ENCODE measurements around the gene ASPA. TPM values are rescaled to one million over a fixed set of nuclear protein-coding genes. Genes with fewer than 3 reads are reported as not detected.

ASPA gene
- total RNA-seq, 2 experiments from 2014 or later: not detected

DNA sequence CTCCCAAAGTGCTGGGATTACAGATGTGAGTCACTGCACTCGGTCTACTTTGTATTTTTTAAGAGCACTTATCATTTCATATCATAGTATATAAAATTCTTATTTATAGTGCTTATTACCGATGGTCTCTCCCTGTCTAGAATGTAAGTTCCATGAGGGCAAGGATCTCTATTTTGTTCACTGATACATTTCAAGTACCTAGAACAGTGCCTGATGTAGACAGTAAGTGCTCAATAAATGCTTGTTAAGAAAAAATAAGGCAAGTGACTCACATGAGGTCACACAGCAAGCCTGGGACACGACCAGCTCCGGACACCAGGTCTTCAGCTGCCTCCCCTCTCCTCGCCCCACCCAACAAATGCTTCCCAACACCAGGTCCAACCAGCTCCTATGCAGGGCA lies 58.0 kb downstream of the ASPA start:
- no TSS peak for BruUV-seq (replicated peaks)
- no peak for DNase-seq (ENCODE audit: low spot score)
- H3K36me3 ChIP-seq (ENCODE audit: insufficient read depth, low read length): no peaks in the 10 kb centered on the region
- no peaks in the 10 kb centered on the region for H4K20me1 ChIP-seq (ENCODE audit: insufficient read depth, low read length)
- H3K9me2 ChIP-seq (ENCODE audit: insufficient read depth, low read length): no peaks in the 10 kb centered on the region
- H2AFZ ChIP-seq (ENCODE audit: low read length): no peak overlapping the region
- ChIA-PET POLR2A (no interaction called here), CTCF (ENCODE audit: unreplicated experiment) (no interaction called here)
- H3K4me2 ChIP-seq (ENCODE audit: low read length): no peak overlapping the region
- no peaks in the 10 kb centered on the region for H3K79me2 ChIP-seq (ENCODE audit: insufficient read depth, low read depth, low read length)
- TF ChIP-seq EZH2phosphoT487 (IDR thresholded peaks at IDR 0.05; ENCODE audit: borderline replicate concordance, low read depth, low read length) (no peak), CTCF (conservative IDR thresholded peaks at IDR 0.05; ENCODE audit: low read length) (no peak)
- no peaks in the 10 kb centered on the region for H3K9me3 ChIP-seq (ENCODE audit: low read length)
- intact Hi-C loops (cut with micrococcal nuclease; ENCODE audit: unreplicated experiment): no loop called here
- H3K4me3 ChIP-seq (ENCODE audit: low read depth, low read length, poor library complexity, severe bottlenecking): no peak overlapping the region
- H3K27ac ChIP-seq (ENCODE audit: low read depth, low read length, poor library complexity, severe bottlenecking): no peak overlapping the region
- no peaks in the 10 kb centered on the region for H3K4me1 ChIP-seq (ENCODE audit: insufficient read depth, low read length, poor library complexity, severe bottlenecking)

DNA sequence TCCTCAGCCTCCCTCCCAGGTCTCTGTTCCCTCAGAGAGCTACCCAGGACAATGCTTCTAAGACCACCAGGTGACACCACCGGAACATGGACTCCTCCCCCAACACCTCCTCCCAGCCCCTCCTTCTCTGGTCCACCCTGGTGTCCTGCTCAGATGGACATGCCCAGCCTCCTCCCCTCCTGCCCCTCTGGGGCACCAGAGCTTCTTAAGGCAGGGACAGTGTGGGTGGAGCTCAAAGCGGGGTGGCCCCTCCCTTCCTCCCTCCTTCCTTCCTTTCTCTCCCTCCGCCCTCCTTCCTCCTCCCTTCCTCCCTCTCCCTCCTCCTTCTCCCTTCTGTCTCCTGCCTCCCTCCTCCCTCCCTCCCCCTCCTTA lies 59.1 kb downstream of the ASPA start:
- TF ChIP-seq EZH2phosphoT487 (IDR thresholded peaks at IDR 0.05; ENCODE audit: borderline replicate concordance, low read depth, low read length) (no peak), CTCF (conservative IDR thresholded peaks at IDR 0.05; ENCODE audit: low read length) (no peak)
- H3K9me2 ChIP-seq (ENCODE audit: insufficient read depth, low read length): no peaks in the 10 kb centered on the region
- H3K9me3 ChIP-seq (ENCODE audit: low read length): no peaks in the 10 kb centered on the region
- no TSS peak for BruUV-seq (replicated peaks)
- CTCF ChIA-PET (ENCODE audit: unreplicated experiment): no interaction called here
- no peaks in the 10 kb centered on the region for H3K36me3 ChIP-seq (ENCODE audit: insufficient read depth, low read length)
- POLR2A ChIA-PET: interaction anchor here (0.6 kb wide), 1 partner anchor 36 kb away, joined by 4 read pairs; no protein-coding TSS in a partner anchor
- H3K79me2 ChIP-seq (ENCODE audit: insufficient read depth, low read depth, low read length): no peaks in the 10 kb centered on the region
- H3K27ac ChIP-seq (ENCODE audit: low read depth, low read length, poor library complexity, severe bottlenecking): no peak overlapping the region
- no peaks in the 10 kb centered on the region for H4K20me1 ChIP-seq (ENCODE audit: insufficient read depth, low read length)
- no peak for DNase-seq (ENCODE audit: low spot score)
- no peak overlapping the region for H3K4me3 ChIP-seq (ENCODE audit: low read depth, low read length, poor library complexity, severe bottlenecking)
- H3K4me1 ChIP-seq (ENCODE audit: insufficient read depth, low read length, poor library complexity, severe bottlenecking): no peaks in the 10 kb centered on the region
- intact Hi-C loops (cut with micrococcal nuclease; ENCODE audit: unreplicated experiment): loop anchor here (5.0 kb wide), 1 partner anchor 488 kb away; no protein-coding TSS in a partner anchor
- H3K4me2 ChIP-seq (ENCODE audit: low read length): no peak overlapping the region
- H2AFZ ChIP-seq (ENCODE audit: low read length): no peak overlapping the region

GRCh38 chr17:3535253-3535995 lies 59.6 kb downstream of the ASPA start:
- intact Hi-C loops (cut with micrococcal nuclease; ENCODE audit: unreplicated experiment): loop anchor here (5.0 kb wide), 1 partner anchor 488 kb away; no protein-coding TSS in a partner anchor
- no TSS peak for BruUV-seq (replicated peaks)

More at GRCh38 chr17:3535253-3535995, 59.6 kb downstream of the ASPA start:
- H3K4me3 ChIP-seq (ENCODE audit: low read depth, low read length, poor library complexity, severe bottlenecking): no peak overlapping the region
- CTCF ChIA-PET (ENCODE audit: unreplicated experiment): no interaction called here
- H2AFZ ChIP-seq (ENCODE audit: low read length): 0 out of 2 replicates have a peak overlapping the region, but pooled peaks have one; percentile 14
- no peaks in the 10 kb centered on the region for H3K9me3 ChIP-seq (ENCODE audit: low read length)
- H4K20me1 ChIP-seq (ENCODE audit: insufficient read depth, low read length): no peaks in the 10 kb centered on the region
- H3K9me2 ChIP-seq (ENCODE audit: insufficient read depth, low read length): no peaks in the 10 kb centered on the region
- no peaks in the 10 kb centered on the region for H3K79me2 ChIP-seq (ENCODE audit: insufficient read depth, low read depth, low read length)
- no peak for TF ChIP-seq EZH2phosphoT487 (IDR thresholded peaks at IDR 0.05; ENCODE audit: borderline replicate concordance, low read depth, low read length)
- peak; percentile 56 for TF ChIP-seq CTCF (conservative IDR thresholded peaks at IDR 0.05; ENCODE audit: low read length)
- H3K27ac ChIP-seq (ENCODE audit: low read depth, low read length, poor library complexity, severe bottlenecking): no peak overlapping the region
- H3K36me3 ChIP-seq (ENCODE audit: insufficient read depth, low read length): no peaks in the 10 kb centered on the region
- peak overlapping the region; percentile 0; the same call in 1 of the 2 replicates for H3K4me2 ChIP-seq (ENCODE audit: low read length)
- H3K4me1 ChIP-seq (ENCODE audit: insufficient read depth, low read length, poor library complexity, severe bottlenecking): no peaks in the 10 kb centered on the region
- POLR2A ChIA-PET: interaction anchor here (0.6 kb wide), 1 partner anchor 35 kb away, joined by 4 read pairs; no protein-coding TSS in a partner anchor
- DNase-seq (ENCODE audit: low spot score): peak; percentile 25
